Immature natural killer cell (primary cell): ENCODE data around the gene RAD51B. TPM values are rescaled to one million over a fixed set of nuclear protein-coding genes. Genes with fewer than 3 reads are reported as not detected.

Source experiments
- DNase-seq, 3 donors: peaks; one replicate each; pipeline ENCODE4 v3.0.0; 2022; ENCODE audit warnings: mixed read lengths in 1 of 3
- H3K27ac Mint-ChIP-seq, 6 donors: one replicate each; pipeline ENCODE4 v1.8.0; 2020; ENCODE audit warnings: mixed read lengths in 6 of 6, mild to moderate bottlenecking in 5 of 6, inconsistent platforms in 4 of 6, moderate library complexity in 3 of 6
- H3K27me3 Mint-ChIP-seq, 3 donors: one replicate each; pipeline ENCODE4 v1.8.0; 2020 to 2021; ENCODE audit warnings: low read depth in 3 of 3, mild to moderate bottlenecking in 3 of 3, mixed read lengths in 3 of 3, moderate library complexity in 3 of 3, inconsistent platforms in 1 of 3
- H3K36me3 Mint-ChIP-seq, 3 donors: one replicate each; pipeline ENCODE4 v1.8.0; 2020; ENCODE audit warnings: mixed read lengths in 3 of 3, inconsistent platforms in 2 of 3, mild to moderate bottlenecking in 2 of 3
- H3K4me1 Mint-ChIP-seq, 2 donors: one replicate each; pipeline ENCODE4 v1.8.0; 2020; ENCODE audit warnings: inconsistent platforms in 2 of 2, mild to moderate bottlenecking in 2 of 2, mixed read lengths in 2 of 2, moderate library complexity in 1 of 2
- H3K4me3 Mint-ChIP-seq, 5 donors: one replicate each; pipeline ENCODE4 v1.8.0; 2020; ENCODE audit warnings: mild to moderate bottlenecking in 5 of 5, mixed read lengths in 5 of 5, inconsistent platforms in 3 of 5, moderate library complexity in 3 of 5
- H3K9me3 Mint-ChIP-seq, 6 donors: one replicate each; pipeline ENCODE4 v1.8.0; 2020; ENCODE audit warnings: mild to moderate bottlenecking in 6 of 6, mixed read lengths in 6 of 6, inconsistent platforms in 4 of 6, moderate library complexity in 3 of 6
- polyA plus RNA-seq, 3 donors: library from polyadenylated mRNA; unstranded; fragments of 300-500 nt; fragmentation: Illumina TruSeq; gene quantifications; one replicate each; pipeline ENCODE4 v1.2.3, GENCODE V29; 2021

The RAD51B gene
- polyA plus RNA-seq, 3 donors from 2014 or later: 17.6 to 20.8 (median 17.7) TPM

DNA sequence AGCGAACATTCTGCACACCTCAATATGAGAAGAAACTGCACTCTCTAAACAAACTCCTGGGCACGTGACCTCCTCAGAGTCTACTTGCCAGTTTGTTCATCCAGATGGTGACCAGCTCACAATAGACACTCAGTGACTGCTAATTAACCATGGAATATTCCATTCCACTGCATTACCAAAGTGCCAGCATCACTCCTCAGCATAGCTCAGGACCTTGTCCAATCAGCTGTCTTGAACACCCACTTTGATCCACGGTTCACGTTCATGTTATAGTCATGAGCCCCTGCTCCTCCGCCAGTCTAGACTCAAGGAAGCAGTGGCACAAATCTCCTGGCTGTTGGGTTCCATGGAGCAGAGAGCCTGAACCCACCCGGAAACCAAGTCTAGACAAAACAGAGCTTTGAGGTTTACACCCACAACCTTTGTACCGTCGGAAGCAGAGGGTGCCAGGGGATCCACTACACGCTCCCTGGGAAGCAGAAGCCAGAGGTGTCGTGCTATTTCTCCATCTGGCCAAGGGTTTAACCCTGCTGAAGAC is 688.0 kb downstream of the RAD51B start:
- H3K4me3 Mint-ChIP-seq: peak overlapping the region; percentile 31 to 62 (median 57)
- H3K27ac Mint-ChIP-seq: peak overlapping the region; percentile 20 to 85 (median 48)
- DNase-seq: peak; percentile 29 to 43 (median 38)
- peaks cover 30% of the 10 kb centered on the region in 2 donors for H3K4me1 Mint-ChIP-seq
- peaks cover 0 to 4% (median 2%) of the 10 kb centered on the region in 3 donors for H3K27me3 Mint-ChIP-seq
- H3K9me3 Mint-ChIP-seq: no peaks in the 10 kb centered on the region
- H3K36me3 Mint-ChIP-seq: peaks cover 0 to 5% (median 0%) of the 10 kb centered on the region in 3 donors

DNA sequence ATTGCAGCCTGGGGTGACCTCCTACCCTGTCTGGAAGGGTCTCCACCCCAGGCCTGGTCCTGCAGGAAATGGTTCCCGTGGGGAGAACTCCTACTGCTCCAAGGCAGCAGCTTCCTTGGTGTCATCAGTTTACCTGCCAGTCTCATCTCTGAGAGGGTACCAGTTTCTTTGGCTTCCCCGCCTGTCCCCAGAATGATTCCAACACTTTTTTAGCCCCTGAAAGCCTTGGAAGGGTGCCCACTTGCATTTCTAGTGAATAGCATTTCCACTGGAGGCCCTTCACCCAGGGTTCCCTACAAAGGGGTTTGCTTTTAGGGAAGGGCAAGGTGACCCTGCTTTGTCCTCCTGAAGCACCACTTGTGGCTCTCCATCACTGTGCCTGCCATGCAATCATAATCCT is 689.0 kb downstream of the RAD51B start:
- Mint-ChIP-seq H3K4me1 (peaks cover 34 to 39% of the 10 kb centered on the region in 2 donors), H3K9me3 (no peaks in the 10 kb centered on the region), H3K27ac (peak overlapping the region in 1 of 6 donors; percentile 26), H3K4me3 (no peak overlapping the region), H3K27me3 (peaks cover 0 to 4% (median 2%) of the 10 kb centered on the region in 3 donors), H3K36me3 (peaks cover 0 to 5% (median 0%) of the 10 kb centered on the region in 3 donors)
- no peak for DNase-seq

DNA sequence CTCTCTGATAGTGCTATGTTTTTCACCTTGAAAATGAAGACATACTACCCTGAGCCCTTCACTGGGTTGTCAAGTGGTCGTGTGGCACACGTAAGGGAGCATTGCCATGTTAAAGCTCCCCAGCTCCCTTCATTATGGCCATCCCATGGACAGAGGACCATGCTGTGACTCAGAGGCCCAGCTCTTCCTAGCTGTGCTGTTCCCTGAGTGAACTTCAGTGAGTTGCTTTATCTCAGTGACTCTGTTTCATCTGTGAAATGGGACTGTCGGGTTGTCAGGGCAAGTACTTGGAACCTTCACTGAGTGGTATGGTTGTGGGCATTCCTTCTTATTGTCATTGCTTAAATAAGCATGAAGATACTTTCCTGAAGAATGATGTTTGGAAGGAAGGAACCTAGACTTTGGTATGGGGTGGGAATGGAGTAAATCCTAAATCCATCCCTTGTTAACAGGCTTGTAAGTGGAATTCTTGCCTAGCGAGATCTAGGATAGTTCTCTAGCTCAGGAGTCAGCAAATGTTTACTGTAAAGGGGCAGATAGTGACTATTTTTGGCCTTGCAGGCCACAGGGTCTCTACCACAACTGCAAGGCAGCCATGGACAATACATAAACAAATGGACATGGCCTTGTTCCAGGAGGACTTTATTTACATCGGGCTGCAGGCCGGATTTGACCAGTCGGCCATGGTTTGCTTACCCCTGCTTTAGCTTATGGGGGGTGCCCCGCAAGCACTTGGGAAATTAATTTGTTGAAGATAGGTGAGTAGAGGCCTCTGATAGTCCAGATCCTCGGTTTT is 689.8 kb downstream of the RAD51B start:
- no peak for DNase-seq
- Mint-ChIP-seq H3K27me3 (peaks cover 0 to 3% (median 0%) of the 10 kb centered on the region in 3 donors), H3K4me3 (no peak overlapping the region), H3K9me3 (no peaks in the 10 kb centered on the region), H3K27ac (peak overlapping the region in 1 of 6 donors; percentile 63), H3K4me1 (peaks cover 38 to 46% of the 10 kb centered on the region in 2 donors), H3K36me3 (peaks cover 0 to under 1% (median 0%) of the 10 kb centered on the region in 3 donors)

DNA sequence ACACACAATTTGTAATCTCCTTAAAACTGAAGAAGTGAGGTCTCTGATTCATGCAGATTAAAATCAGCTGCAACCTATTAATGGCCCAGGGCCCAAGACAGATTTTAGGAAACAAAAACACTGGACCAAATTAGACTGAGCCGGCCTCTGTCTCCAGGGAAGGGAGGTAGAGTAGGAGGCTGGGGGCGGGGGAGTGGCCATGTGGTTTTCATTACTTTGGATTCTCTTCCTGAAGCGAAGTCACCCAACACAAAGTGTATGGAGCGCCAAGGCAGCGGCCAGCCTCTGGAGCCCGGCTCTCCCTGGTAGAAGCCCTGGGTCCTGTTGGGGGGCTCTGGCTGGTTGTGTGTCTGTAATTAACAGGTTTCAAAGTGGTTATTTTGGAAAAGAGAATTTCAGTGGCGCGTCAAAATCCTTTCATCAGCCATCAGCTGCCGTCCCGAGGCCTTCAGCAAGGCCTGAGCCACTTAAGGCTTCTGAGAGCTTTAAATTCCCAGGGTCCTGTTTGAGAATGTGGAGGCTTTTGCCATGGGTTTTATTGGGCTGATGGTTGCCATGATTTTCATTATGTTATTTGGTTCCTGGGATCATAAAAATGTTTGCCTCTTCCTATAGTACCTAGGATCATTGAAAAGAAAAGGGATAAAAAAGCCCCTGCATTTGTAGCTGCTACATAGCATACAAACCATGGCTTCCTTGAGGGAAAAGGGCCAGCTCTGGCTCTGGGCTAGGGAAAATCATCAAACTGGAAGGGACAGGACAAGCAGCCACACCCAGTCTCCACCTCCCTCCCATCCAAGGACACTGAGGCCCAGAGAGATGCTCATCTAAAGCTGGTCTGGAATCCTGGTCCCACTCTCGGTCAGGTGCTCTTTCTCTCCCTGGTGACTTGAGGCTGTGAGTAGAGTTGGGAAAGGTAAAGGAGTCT is 690.9 kb downstream of the RAD51B start:
- H3K9me3 Mint-ChIP-seq: no peaks in the 10 kb centered on the region
- H3K27me3 Mint-ChIP-seq: no peaks in the 10 kb centered on the region
- peak overlapping the region in 1 of 6 donors; percentile 39 for H3K27ac Mint-ChIP-seq
- H3K4me3 Mint-ChIP-seq: no peak overlapping the region
- H3K4me1 Mint-ChIP-seq: peaks cover 35 to 46% of the 10 kb centered on the region in 2 donors
- peaks cover 0 to 3% (median 0%) of the 10 kb centered on the region in 3 donors for H3K36me3 Mint-ChIP-seq
- no peak for DNase-seq

DNA sequence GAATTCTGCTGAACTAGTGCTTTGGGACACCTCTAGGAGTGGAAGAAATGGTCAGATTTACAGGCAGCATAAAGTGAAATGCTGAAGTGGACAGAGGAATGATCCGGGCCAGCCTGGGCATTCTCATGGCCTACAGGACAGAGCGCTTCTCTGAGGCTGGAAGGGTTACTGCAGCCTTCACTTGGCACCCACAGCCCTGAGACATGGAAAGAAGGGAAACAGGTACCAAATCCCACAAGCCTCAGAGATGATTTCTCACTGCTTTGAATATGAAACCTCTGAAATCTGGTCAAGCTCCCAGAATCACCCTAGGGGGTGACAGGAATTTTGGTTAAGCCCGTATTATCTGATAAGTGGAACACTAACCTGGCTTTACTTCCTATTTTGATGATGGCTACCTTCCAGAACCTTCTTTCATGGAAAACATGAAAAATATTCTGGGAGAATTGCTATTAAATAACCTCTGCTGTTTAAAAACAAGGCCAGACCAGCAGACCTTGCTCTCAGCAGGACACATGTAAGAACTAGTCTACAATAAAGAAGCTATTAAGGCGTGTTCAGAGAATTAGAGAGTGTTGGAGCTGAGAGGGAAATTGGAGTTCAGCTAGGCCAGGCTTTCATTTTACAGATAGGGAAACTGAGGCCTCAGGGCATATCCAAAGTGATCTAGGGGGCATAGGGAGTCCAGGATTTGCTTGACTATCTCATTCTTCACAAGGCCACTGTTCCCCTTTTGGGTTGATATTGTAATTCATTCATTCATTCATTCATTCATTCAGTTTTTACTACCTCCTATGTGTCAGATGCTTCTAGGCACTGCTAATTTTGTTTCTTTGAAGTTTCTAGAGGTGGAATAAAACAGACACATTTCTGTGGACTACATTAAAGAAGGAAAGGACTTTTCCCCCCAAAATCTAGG is 691.8 kb downstream of the RAD51B start:
- Mint-ChIP-seq H3K9me3 (no peaks in the 10 kb centered on the region), H3K4me1 (peaks cover 27 to 38% of the 10 kb centered on the region in 2 donors), H3K4me3 (no peak overlapping the region), H3K27me3 (no peaks in the 10 kb centered on the region), H3K36me3 (peaks cover 0 to 3% (median 0%) of the 10 kb centered on the region in 3 donors), H3K27ac (peak overlapping the region in 1 of 6 donors; percentile 39)
- DNase-seq: no peak

DNA sequence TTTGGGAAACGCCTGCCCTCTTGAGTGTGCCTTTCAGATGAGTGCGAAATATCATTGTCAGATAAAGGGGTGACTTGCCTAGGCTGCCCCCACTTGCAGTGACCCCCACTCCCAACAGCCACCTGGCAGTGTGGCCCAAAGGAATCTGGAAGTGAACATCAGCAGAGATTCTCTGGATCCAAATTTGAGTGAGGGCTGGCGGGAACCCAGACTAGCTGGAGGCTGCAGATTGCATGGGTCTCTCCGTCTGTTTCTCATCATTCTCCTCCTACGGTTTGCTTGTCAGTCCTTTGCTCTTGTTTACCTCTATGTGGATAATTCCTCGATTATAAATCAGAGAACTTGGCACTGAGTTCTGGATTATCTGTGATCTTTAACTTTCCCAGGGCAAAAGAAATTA is 692.5 kb downstream of the RAD51B start:
- DNase-seq: no peak
- Mint-ChIP-seq H3K4me3 (no peak overlapping the region), H3K4me1 (peaks cover 20 to 31% of the 10 kb centered on the region in 2 donors), H3K27ac (peak overlapping the region in 1 of 6 donors; percentile 1), H3K36me3 (peaks cover 0 to 3% (median 0%) of the 10 kb centered on the region in 3 donors), H3K27me3 (no peaks in the 10 kb centered on the region), H3K9me3 (no peaks in the 10 kb centered on the region)

DNA sequence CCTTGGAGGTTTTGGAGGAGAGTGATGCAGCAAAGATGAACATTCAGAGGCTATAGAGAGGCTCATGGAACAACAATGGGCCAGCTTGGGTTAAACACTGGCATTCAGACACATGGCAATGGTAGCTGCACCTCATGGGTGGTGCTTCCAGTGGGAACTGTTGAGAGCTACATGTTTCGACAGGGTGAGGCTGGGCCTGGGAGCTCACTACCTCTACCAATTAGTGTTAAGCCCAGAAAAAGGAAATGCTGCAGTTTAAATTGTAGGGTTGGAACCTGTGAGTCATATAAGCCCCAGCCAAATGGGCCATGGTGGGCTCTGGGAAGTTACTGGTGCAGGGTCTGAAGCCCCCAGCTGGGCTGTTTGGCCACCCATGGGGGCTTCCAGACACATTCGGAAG is 693.6 kb downstream of the RAD51B start:
- peaks cover 9 to 21% of the 10 kb centered on the region in 2 donors for H3K4me1 Mint-ChIP-seq
- H3K27me3 Mint-ChIP-seq: no peaks in the 10 kb centered on the region
- no peak overlapping the region for H3K27ac Mint-ChIP-seq
- no peak for DNase-seq
- no peak overlapping the region for H3K4me3 Mint-ChIP-seq
- H3K36me3 Mint-ChIP-seq: peaks cover 0 to 3% (median 0%) of the 10 kb centered on the region in 3 donors
- H3K9me3 Mint-ChIP-seq: no peaks in the 10 kb centered on the region

DNA sequence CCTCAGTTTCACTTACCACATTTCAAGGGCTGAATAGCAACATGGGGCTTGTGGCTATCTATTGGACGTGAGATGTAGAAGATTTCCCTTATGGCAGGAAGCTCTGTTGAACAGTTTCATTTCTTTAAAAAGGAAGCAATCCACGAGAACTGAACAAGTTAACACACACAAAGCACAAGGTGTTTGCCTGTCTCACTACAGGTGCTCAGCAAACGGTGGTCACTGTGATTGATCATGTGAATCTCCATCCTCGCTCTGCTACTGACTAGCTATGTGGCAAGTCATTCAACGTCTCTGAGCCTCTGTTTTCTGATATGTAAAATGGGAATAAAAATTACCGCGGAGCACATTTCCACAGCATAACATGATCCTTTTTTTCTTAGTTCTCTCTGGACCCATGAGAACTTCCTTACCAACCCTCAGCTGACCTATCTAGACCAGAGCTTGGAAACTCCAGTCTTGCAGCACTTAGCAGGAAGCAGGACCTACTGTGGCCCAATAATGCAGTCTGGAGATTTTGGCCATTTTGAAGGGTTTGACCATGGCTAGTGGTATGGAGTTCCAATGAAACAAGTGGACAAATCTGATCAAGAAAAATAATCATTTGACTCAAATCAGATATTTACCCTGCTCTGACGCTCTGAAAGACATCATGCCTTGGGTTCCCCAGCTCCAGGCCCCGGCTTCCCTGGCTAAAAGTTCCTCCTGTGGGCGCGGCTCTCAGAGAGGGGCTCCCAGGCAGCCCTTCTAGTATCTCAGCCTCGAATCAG is 694.4 kb downstream of the RAD51B start:
- Mint-ChIP-seq H3K4me1 (peaks cover 8 to 20% of the 10 kb centered on the region in 2 donors), H3K27me3 (no peaks in the 10 kb centered on the region), H3K4me3 (no peak overlapping the region)

DNA sequence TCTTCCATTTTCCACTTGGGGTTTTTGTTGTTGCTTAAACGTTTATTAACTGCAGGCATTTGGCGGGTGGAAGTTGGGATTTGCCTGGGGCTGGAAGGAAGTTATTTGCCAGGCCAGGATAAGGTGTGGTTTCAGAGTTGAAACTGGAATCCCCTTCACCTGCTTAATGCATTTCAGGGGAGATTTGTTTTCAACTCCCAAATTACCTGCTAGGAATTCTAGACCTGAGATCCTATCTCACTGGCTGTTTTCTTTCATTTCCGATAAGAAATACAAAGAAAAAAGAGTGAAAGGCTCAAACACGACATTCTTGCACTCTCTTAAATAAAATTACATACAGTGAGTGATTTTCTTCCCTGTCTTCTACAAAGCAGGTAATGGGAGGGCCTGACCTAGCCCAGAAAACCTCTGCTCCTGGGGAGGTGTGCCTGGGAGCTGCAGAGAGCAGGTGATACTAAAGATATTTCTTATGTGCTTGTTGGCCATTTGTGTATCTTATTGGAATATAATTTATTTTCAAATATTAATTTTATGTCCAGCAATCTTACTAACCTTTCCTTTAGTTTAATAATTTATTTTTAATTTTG is 695.1 kb downstream of the RAD51B start:
- H3K4me1 Mint-ChIP-seq: peaks cover 14 to 26% of the 10 kb centered on the region in 2 donors

More for the DNA sequence above, 694.4 kb downstream of the RAD51B start:
- no peaks in the 10 kb centered on the region for H3K9me3 Mint-ChIP-seq
- peaks cover 0 to 3% (median 0%) of the 10 kb centered on the region in 3 donors for H3K36me3 Mint-ChIP-seq
- H3K27ac Mint-ChIP-seq: no peak overlapping the region
- no peak for DNase-seq

DNA sequence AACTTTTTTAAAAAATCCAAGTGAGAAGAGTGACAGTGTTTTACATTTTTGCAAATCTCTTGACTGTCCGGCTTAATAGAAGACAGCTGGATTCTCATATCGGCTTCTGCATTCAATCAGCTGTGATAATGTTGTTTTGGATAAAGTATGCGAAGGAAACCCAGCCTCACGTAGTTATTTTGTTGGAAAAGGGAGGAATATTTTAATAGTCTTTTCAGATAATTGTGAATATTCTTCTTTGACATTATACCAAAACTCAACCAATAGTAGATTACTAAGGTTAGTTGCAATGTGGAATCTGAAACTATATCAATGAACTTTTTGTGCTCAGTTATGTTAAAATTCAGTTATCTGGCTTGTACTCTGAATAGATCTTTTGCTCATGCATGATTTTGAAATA is 696.8 kb downstream of the RAD51B start:
- H3K4me1 Mint-ChIP-seq: peaks cover 17 to 33% of the 10 kb centered on the region in 2 donors
- no peak overlapping the region for H3K27ac Mint-ChIP-seq
- no peak for DNase-seq
- H3K9me3 Mint-ChIP-seq: no peaks in the 10 kb centered on the region
- no peak overlapping the region for H3K4me3 Mint-ChIP-seq
- no peaks in the 10 kb centered on the region for H3K27me3 Mint-ChIP-seq
- H3K36me3 Mint-ChIP-seq: peaks cover 0 to 3% (median 0%) of the 10 kb centered on the region in 3 donors

More for the DNA sequence above, 695.1 kb downstream of the RAD51B start:
- Mint-ChIP-seq H3K9me3 (no peaks in the 10 kb centered on the region), H3K36me3 (peaks cover 0 to 3% (median 0%) of the 10 kb centered on the region in 3 donors), H3K4me3 (no peak overlapping the region), H3K27me3 (no peaks in the 10 kb centered on the region), H3K27ac (no peak overlapping the region)
- DNase-seq: no peak

DNA sequence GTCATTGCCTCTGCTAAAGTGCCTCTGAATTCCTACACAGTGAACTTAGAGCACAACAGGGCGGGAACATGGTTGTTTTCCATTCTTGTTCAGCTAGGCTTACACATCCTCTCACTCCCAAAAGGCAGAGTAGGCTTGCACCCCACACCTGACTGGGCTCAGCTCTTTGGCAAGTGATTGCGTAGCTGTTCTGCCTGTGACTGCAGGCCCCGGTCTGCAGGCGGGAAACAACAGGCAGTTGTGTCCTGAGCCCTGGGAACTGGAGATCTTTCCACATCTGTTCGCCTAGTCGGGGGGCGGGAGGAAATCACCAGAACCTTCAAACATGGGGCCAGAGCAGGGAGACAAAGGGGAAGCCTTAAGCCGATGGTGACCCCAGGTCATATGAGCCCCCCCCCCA is 698.6 kb downstream of the RAD51B start:
- H3K9me3 Mint-ChIP-seq: no peaks in the 10 kb centered on the region
- no peak for DNase-seq
- H3K4me1 Mint-ChIP-seq: peaks cover 12 to 25% of the 10 kb centered on the region in 2 donors
- H3K27me3 Mint-ChIP-seq: no peaks in the 10 kb centered on the region
- H3K27ac Mint-ChIP-seq: no peak overlapping the region
- H3K36me3 Mint-ChIP-seq: peaks cover 0 to 3% (median 0%) of the 10 kb centered on the region in 3 donors
- H3K4me3 Mint-ChIP-seq: no peak overlapping the region
